Measurements from ENCODE around the gene VSIR.

GRCh38 chr10:71725249-71725648 is 48.1 kb downstream of the VSIR start:
- TF ChIP-seq RAD21 (IDR thresholded peaks at IDR 0.05; ENCODE audit: low read length) (no peak), NFIC (IDR thresholded peaks at IDR 0.05; ENCODE audit: borderline replicate concordance) (no peak), CTCF (IDR thresholded peaks at IDR 0.05) (no peak), MXI1 (IDR thresholded peaks at IDR 0.05; ENCODE audit: low read depth, low read length) (no peak), TCF12 (IDR thresholded peaks at IDR 0.05) (no peak), NRF1 (IDR thresholded peaks at IDR 0.05; ENCODE audit: low read depth, low read length) (no peak), USF2 (IDR thresholded peaks at IDR 0.05; ENCODE audit: borderline replicate concordance, low read depth, low read length) (no peak), TAF1 (IDR thresholded peaks at IDR 0.05; ENCODE audit: borderline replicate concordance, low read depth, low read length) (no peak), MAX (IDR thresholded peaks at IDR 0.05; ENCODE audit: low read depth) (no peak), EZH2phosphoT487 (IDR thresholded peaks at IDR 0.05; ENCODE audit: borderline replicate concordance, low read depth) (no peak), POLR2AphosphoS5 (IDR thresholded peaks at IDR 0.05; ENCODE audit: low read depth, low read length) (no peak), EP300 (IDR thresholded peaks at IDR 0.05; ENCODE audit: borderline replicate concordance in 1 of 2, low read depth in 1 of 2, low read length in 1 of 2) (no peak), GABPA (IDR thresholded peaks at IDR 0.05; ENCODE audit: low read depth) (no peak)
- TF ChIP-seq, protein P1, sequence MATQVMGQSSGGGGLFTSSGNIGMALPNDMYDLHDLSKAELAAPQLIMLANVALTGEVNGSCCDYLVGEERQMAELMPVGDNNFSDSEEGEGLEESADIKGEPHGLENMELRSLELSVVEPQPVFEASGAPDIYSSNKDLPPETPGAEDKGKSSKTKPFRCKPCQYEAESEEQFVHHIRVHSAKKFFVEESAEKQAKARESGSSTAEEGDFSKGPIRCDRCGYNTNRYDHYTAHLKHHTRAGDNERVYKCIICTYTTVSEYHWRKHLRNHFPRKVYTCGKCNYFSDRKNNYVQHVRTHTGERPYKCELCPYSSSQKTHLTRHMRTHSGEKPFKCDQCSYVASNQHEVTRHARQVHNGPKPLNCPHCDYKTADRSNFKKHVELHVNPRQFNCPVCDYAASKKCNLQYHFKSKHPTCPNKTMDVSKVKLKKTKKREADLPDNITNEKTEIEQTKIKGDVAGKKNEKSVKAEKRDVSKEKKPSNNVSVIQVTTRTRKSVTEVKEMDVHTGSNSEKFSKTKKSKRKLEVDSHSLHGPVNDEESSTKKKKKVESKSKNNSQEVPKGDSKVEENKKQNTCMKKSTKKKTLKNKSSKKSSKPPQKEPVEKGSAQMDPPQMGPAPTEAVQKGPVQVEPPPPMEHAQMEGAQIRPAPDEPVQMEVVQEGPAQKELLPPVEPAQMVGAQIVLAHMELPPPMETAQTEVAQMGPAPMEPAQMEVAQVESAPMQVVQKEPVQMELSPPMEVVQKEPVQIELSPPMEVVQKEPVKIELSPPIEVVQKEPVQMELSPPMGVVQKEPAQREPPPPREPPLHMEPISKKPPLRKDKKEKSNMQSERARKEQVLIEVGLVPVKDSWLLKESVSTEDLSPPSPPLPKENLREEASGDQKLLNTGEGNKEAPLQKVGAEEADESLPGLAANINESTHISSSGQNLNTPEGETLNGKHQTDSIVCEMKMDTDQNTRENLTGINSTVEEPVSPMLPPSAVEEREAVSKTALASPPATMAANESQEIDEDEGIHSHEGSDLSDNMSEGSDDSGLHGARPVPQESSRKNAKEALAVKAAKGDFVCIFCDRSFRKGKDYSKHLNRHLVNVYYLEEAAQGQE (IDR thresholded peaks at IDR 0.05; ENCODE audit: low read depth, low read length): no peak
